Loucy (cell line): ENCODE results near the gene PANK1.

ENCODE experiments used
- H2AFZ ChIP-seq: fragments of 200-600 bp; sonication (generic); 2 replicates; pipeline ENCODE4 v1.6.0; 2016; ENCODE audit warnings: antibody characterized with exemption, mild to moderate bottlenecking, low read length, moderate library complexity
- H3F3A ChIP-seq: fragments of 200-600 bp; 2 replicates; pipeline ENCODE4 v1.6.0; 2016; ENCODE audit warnings: antibody characterized with exemption, low read depth, mild to moderate bottlenecking
- H3K27me3 ChIP-seq: fragments of 200-600 bp; sonication (generic); 2 replicates; pipeline ENCODE4 v1.6.1; 2014; ENCODE audit warnings: low read length, mild to moderate bottlenecking; ENCODE audit not compliant: insufficient read depth, poor library complexity, severe bottlenecking
- H3K36me3 ChIP-seq: fragments of 200-600 bp; sonication (generic); 2 replicates; pipeline ENCODE4 v1.6.1; 2016; ENCODE audit warnings: low read length; ENCODE audit not compliant: insufficient read depth
- H3K4me1 ChIP-seq: fragments of 200-600 bp; sonication (generic); 2 replicates; pipeline ENCODE4 v1.5.1; 2014; ENCODE audit warnings: low read length, mild to moderate bottlenecking; ENCODE audit not compliant: insufficient read depth, poor library complexity, severe bottlenecking
- H3K4me2 ChIP-seq: fragments of 200-600 bp; sonication (generic); 2 replicates; pipeline ENCODE4 v1.6.0; 2014; ENCODE audit warnings: antibody characterized with exemption, low read length, low read depth, mild to moderate bottlenecking; ENCODE audit not compliant: poor library complexity, severe bottlenecking
- H3K4me3 ChIP-seq: fragments of 200-600 bp; sonication (generic); 2 replicates; pipeline ENCODE4 v1.5.1; 2014; ENCODE audit warnings: low read length, mild to moderate bottlenecking, mixed read lengths; ENCODE audit not compliant: poor library complexity, severe bottlenecking
- H3K79me2 ChIP-seq: fragments of 200-600 bp; sonication (generic); 2 replicates; pipeline ENCODE4 v1.6.1; 2014; ENCODE audit warnings: low read length; ENCODE audit not compliant: insufficient read depth
- H3K9ac ChIP-seq: fragments of 200-600 bp; sonication (generic); 2 replicates; pipeline ENCODE4 v1.6.0; 2014; ENCODE audit warnings: mild to moderate bottlenecking, low read depth, low read length, moderate library complexity; ENCODE audit not compliant: poor library complexity, severe bottlenecking
- H3K9me2 ChIP-seq: fragments of 200-600 bp; sonication (generic); replicated peaks from 2 replicates; pipeline ENCODE4 v1.6.1; 2016; ENCODE audit warnings: low read depth, low read length, mixed read lengths
- H3K9me3 ChIP-seq: fragments of 200-600 bp; sonication (generic); 2 replicates; pipeline ENCODE4 v1.6.1; 2014; ENCODE audit warnings: mild to moderate bottlenecking, antibody characterized with exemption, low read length, low read depth; ENCODE audit not compliant: insufficient read depth
- H4K20me1 ChIP-seq: fragments of 200-600 bp; sonication (generic); 2 replicates; pipeline ENCODE4 v1.6.0; 2014; ENCODE audit warnings: antibody characterized with exemption, low read length, mild to moderate bottlenecking; ENCODE audit not compliant: insufficient read depth, poor library complexity, severe bottlenecking
- EZH2phosphoT487 ChIP-seq: fragments of 200-600 bp; IDR thresholded peaks from 2 replicates; pipeline ENCODE4 v1.6.1; 2018; ENCODE audit warnings: antibody characterized with exemption, mild to moderate bottlenecking, moderate library complexity, borderline replicate concordance
- TF ChIP-seq, protein P1 (sequence below): fragments of 200-600 bp; sonication (generic); conservative IDR thresholded peaks from 2 replicates; pipeline ENCODE4 v1.5.1; 2014; ENCODE audit warnings: mild to moderate bottlenecking, antibody characterized with exemption, low read length

The PANK1 gene

DNA sequence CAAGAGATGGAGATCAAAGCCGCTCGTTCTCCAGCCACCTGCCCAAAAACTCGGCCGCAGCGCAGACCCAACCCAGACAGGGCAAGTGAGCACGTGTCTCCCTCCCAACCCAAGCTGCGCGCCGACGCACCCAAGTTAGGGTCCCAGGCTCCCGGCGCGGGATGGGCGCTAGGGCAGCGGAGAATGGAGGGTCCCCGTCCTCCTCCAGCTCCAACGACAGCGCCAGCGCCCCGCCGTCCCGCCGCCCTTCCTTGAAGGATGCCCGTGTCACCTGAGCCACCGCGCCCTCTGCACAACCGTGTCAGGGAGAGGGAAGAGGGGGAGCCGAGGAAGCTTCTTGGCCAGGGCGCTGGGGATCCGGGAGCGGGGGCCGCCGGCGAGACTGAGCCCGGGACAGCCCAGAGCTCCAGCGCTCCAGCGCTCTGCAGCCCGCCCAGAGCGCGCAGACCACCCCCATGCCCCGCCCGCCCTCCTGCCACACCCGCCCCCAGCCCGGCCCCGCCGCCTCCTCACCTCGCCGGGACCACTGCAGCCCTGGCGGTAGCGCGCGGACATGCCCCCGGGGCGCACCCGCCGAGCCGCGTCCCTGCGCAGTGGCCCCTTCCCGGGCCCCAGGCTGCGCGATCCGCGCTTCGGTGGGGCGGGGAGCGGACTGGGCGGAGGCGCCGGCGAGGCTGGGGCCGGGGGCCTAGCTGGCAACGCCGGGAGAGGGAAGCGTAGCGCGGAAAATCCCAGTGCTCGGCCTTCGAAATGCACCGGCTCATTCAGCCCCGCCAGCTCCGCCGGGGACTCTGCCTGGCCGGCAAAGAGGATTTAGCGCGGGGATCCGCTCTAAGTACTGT is 109.7 kb downstream of the PANK1 start, which contains the start of gene SLC16A12:
Gene SLC16A12, minus strand, starts transcription at position 424 of the 842 bp plus-strand sequence. CDS start 73,016 bp downstream, outside the sequence.
- H3K4me2 ChIP-seq, result no peak within 1 kb of the TSS
- H3K9me2 ChIP-seq, result no peaks in the 10 kb centered on the region
- H3K4me3 ChIP-seq, result no peak within 1 kb of the TSS
- H3K4me1 ChIP-seq, result peaks cover 23% of the 10 kb centered on the region
- TF ChIP-seq, protein P1, sequence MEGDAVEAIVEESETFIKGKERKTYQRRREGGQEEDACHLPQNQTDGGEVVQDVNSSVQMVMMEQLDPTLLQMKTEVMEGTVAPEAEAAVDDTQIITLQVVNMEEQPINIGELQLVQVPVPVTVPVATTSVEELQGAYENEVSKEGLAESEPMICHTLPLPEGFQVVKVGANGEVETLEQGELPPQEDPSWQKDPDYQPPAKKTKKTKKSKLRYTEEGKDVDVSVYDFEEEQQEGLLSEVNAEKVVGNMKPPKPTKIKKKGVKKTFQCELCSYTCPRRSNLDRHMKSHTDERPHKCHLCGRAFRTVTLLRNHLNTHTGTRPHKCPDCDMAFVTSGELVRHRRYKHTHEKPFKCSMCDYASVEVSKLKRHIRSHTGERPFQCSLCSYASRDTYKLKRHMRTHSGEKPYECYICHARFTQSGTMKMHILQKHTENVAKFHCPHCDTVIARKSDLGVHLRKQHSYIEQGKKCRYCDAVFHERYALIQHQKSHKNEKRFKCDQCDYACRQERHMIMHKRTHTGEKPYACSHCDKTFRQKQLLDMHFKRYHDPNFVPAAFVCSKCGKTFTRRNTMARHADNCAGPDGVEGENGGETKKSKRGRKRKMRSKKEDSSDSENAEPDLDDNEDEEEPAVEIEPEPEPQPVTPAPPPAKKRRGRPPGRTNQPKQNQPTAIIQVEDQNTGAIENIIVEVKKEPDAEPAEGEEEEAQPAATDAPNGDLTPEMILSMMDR, result no peak
- TF ChIP-seq EZH2phosphoT487, result no peak
- H3K27me3 ChIP-seq, result no peaks in the 10 kb centered on the region
- H3K79me2 ChIP-seq, result no peaks in the 10 kb centered on the region
- peaks cover 3% of the 10 kb centered on the region; the same call in 1 of the 2 replicates for H3F3A ChIP-seq
- no peak within 1 kb of the TSS for H2AFZ ChIP-seq
- H3K36me3 ChIP-seq, result no peaks in the 10 kb centered on the region
- no peak within 1 kb of the TSS for H3K9ac ChIP-seq
- H4K20me1 ChIP-seq, result no peaks in the 10 kb centered on the region
- no peaks in the 10 kb centered on the region for H3K9me3 ChIP-seq

DNA sequence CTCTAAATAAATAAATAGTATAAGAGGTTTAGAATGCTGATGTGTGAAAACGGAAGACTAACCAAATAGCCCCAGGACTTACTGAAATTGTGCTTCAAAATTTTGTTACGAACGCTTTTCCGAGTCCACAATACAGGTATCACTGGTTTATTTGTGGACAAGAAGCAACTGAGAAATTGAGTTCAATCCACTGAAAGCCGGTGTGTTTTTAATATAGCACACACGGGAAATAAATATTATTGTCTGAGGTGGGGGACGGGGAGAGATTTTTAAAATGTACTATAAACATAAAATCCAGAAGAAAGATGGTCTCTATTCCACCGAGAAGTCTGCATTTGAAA is 110.2 kb downstream of the PANK1 start:
- Histone ChIP-seq H3K9me3 (no peaks in the 10 kb centered on the region), H3K79me2 (no peaks in the 10 kb centered on the region), H3K9ac (no peak overlapping the region), H3K9me2 (no peaks in the 10 kb centered on the region), H3K4me3 (no peak overlapping the region), H3K36me3 (no peaks in the 10 kb centered on the region), H2AFZ (no peak overlapping the region), H3K4me2 (no peak overlapping the region), H3K4me1 (peaks cover 27% of the 10 kb centered on the region), H4K20me1 (no peaks in the 10 kb centered on the region), H3K27me3 (no peaks in the 10 kb centered on the region), H3F3A (peaks cover 3% of the 10 kb centered on the region; the same call in 1 of the 2 replicates)
- TF ChIP-seq EZH2phosphoT487, result no peak
- TF ChIP-seq, protein P1, result no peak
